Measurements from ENCODE around the gene FHOD1.

Gene FHOD1

DNA sequence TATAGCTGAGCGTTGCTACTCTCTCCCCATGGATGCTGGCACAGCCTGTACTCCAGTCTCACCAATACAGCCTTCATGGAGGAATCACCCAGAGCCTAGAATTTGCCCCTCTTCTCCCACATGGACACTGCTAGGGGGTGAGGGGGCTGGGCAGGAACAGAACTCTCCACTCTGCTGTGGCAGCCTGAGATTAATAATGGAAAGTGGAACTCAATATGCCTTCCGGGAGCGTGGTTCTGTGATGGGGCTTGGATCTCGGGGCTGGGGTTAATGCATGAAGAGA is 2.7 kb upstream of the FHOD1 start:
- H3K79me2 ChIP-seq = no peaks in the 10 kb centered on the region
- no peaks in the 10 kb centered on the region for H3K27me3 ChIP-seq (ENCODE audit: control insufficient read depth, insufficient read depth, low read length)
- H3K36me3 ChIP-seq (ENCODE audit: control insufficient read depth, insufficient read depth, low read length) = no peaks in the 10 kb centered on the region
- no peak overlapping the region for H3K27ac ChIP-seq
- no peak overlapping the region for H3K4me3 ChIP-seq (ENCODE audit: low read depth, low read length)
- H3K9me3 ChIP-seq (ENCODE audit: control insufficient read depth, low read length) = no peaks in the 10 kb centered on the region
- TF ChIP-seq CTCF (IDR thresholded peaks at IDR 0.05) = no peak
- no peak overlapping the region for H3K4me2 ChIP-seq (ENCODE audit: low read length)
- peaks cover 8% of the 10 kb centered on the region for H3K4me1 ChIP-seq
- no peak overlapping the region for H2AFZ ChIP-seq
- H3K9ac ChIP-seq = no peak overlapping the region

DNA sequence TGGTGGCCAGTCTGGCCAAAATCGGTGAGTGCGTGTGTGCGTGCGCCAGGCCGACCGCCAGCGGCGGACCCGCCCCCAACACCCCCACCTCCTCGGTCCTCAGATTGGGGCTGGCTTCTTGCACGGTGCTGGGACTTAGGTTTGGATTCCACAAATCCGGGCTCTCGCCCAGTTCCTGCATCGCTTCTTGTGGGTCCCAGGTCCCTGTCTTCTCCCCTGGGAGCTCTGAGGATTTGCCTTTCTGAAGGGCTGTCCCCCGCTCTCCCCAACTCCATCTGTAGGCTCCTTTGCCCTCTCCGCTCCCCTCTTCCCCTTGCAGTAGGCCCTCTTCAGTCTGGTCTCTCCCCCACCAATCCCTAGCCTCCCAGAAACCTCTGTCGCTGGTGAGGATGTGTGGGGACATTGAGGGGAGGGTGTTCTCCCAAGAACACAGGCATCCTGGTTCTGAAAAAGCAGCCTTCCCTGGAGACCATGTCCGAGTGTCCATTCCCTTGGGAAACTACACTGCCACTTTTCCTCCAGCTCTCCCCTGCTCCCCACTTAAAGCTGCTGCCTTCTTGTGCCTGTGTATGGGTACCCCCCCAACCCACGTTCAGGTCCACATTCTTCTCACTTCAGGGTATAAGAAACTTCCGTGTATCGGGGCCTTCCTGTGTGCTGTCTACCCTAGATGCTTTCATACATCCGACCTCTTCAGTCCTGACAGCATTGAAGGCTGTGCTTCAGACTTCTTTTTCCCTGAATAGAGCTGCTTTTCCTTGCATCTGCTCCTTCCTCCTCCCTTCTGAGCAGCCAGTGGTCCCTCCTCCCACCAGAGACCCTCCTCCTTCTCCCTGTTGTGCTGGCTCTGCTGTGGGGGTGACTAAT is 2.1 kb upstream of the FHOD1 start:
- Histone ChIP-seq H3K4me2 (ENCODE audit: low read length) (peak overlapping the region; percentile 89), H3K27me3 (ENCODE audit: control insufficient read depth, insufficient read depth, low read length) (no peaks in the 10 kb centered on the region), H3K4me3 (ENCODE audit: low read depth, low read length) (no peak overlapping the region), H3K4me1 (peaks cover 8% of the 10 kb centered on the region), H3K9me3 (ENCODE audit: control insufficient read depth, low read length) (no peaks in the 10 kb centered on the region), H3K27ac (no peak overlapping the region), H3K36me3 (ENCODE audit: control insufficient read depth, insufficient read depth, low read length) (no peaks in the 10 kb centered on the region), H3K9ac (no peak overlapping the region), H3K79me2 (no peaks in the 10 kb centered on the region), H2AFZ (peak overlapping the region; percentile 77)
- no peak for TF ChIP-seq CTCF (IDR thresholded peaks at IDR 0.05)

- H3K9me3 ChIP-seq (ENCODE audit: control insufficient read depth, low read length) = no peaks in the 10 kb centered on the region
- no peak within 1 kb of the TSS for H3K27ac ChIP-seq
- H3K79me2 ChIP-seq = no peaks in the 10 kb centered on the region
- H3K4me1 ChIP-seq = peaks cover 8% of the 10 kb centered on the region
- no peaks in the 10 kb centered on the region for H3K27me3 ChIP-seq (ENCODE audit: control insufficient read depth, insufficient read depth, low read length)
- no peaks in the 10 kb centered on the region for H3K36me3 ChIP-seq (ENCODE audit: control insufficient read depth, insufficient read depth, low read length)
- H3K4me3 ChIP-seq (ENCODE audit: low read depth, low read length) = peak within 1 kb of the TSS; percentile 67
- H3K9ac ChIP-seq = no peak within 1 kb of the TSS
- H2AFZ ChIP-seq = peak within 1 kb of the TSS; percentile 77
- TF ChIP-seq CTCF (IDR thresholded peaks at IDR 0.05) = no peak
- H3K4me2 ChIP-seq (ENCODE audit: low read length) = peak within 1 kb of the TSS; percentile 89
Measured at GRCh38 chr16:67248401-67249177, 1.3 kb upstream of the FHOD1 start, which contains the start of gene SLC9A5. Gene SLC9A5, plus strand, starts transcription at chr16:67248979. Its CDS starts 36 bp downstream, at chr16:67249015.

- Histone ChIP-seq H3K4me3 (ENCODE audit: low read depth, low read length) (peak overlapping the region; percentile 67), H3K79me2 (no peaks in the 10 kb centered on the region), H3K4me1 (peaks cover 8% of the 10 kb centered on the region), H3K27me3 (ENCODE audit: control insufficient read depth, insufficient read depth, low read length) (no peaks in the 10 kb centered on the region), H3K9ac (no peak overlapping the region), H3K9me3 (ENCODE audit: control insufficient read depth, low read length) (no peaks in the 10 kb centered on the region), H3K36me3 (ENCODE audit: control insufficient read depth, insufficient read depth, low read length) (no peaks in the 10 kb centered on the region), H3K4me2 (ENCODE audit: low read length) (peak overlapping the region; percentile 89), H2AFZ (peak overlapping the region; percentile 77), H3K27ac (no peak overlapping the region)
- TF ChIP-seq CTCF (IDR thresholded peaks at IDR 0.05) = no peak
Measured at GRCh38 chr16:67248073-67248400, 756 bp upstream of the FHOD1 start.
